Measurements from ENCODE around the gene CAMTA1.
"Not testable (repeated sequence)": the region's sequence is repeated elsewhere in the genome, so short reads cannot be mapped to it uniquely, and the experiment has no call there.

Gene CAMTA1

DNA sequence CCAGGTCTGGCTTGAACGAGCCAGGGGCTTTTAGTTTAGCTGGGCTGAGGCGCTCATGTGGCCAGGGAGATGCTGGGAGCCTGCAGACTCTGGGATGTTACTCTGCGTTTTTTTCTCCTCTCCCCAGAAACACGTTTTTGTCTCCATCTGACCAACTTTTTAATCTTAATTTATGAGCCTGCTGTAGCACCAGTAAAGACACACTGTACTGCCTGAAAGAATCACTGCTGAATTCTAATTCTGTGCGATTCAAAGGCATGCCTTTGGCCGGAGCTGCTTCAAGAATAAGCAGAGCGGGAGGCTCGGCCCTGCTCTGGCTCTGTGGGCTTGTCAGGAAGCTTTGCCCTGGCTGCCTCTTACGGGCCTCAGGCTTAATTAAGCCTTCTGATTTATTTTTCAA is 129.5 kb downstream of the CAMTA1 start:
- WGBS, 2 experiments (ENCODE audit: insufficient coverage in 2 of 2) = 87 to 93% methylated on average over 8 to 9 of the region's 9 CpGs
- Histone ChIP-seq H3K36me3 (ENCODE audit: control insufficient read depth, insufficient read depth, low read length) (no peaks in the 10 kb centered on the region), H3K9me3 (ENCODE audit: control insufficient read depth, low read length) (no peaks in the 10 kb centered on the region), H3K4me3 (ENCODE audit: extremely low read depth, insufficient read depth, low read length, poor library complexity, severe bottlenecking) (no peak overlapping the region), H3K27ac (ENCODE audit: low read depth, low read length, severe bottlenecking) (no peak overlapping the region), H3K4me1 (ENCODE audit: control insufficient read depth, insufficient read depth, low read length, poor library complexity, severe bottlenecking) (no peaks in the 10 kb centered on the region)

DNA sequence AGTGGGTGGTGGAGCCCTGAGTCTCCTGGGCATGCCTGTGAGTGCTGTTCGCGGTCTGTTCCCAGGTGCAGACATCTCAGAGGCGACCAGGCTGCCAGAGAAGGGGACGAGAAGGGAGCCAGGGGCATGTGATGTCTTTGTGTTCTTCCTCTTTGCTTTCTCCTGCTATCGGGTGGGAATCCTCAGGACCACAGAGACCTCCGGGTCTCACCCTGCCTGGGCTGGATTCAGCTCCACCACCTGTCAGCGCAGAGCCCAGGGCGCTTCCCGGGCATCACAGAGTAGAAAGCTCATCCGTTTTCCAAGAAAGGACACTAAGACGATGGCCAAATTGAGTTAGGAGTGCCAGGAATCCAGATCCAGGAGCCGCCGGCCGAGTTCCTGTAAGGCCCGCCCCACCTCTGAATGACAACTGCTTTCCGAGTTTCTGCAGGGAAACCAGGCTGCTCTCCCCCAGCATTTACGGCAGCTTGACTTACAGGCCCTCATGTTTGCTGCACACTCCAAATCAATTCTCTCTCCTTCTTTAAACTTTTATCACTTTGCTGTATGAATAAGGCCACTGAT is 130.8 kb downstream of the CAMTA1 start:
- H3K4me3 ChIP-seq (ENCODE audit: extremely low read depth, insufficient read depth, low read length, poor library complexity, severe bottlenecking) = no peak overlapping the region
- H3K9me3 ChIP-seq (ENCODE audit: control insufficient read depth, low read length) = peaks cover 5% of the 10 kb centered on the region
- no peaks in the 10 kb centered on the region for H3K4me1 ChIP-seq (ENCODE audit: control insufficient read depth, insufficient read depth, low read length, poor library complexity, severe bottlenecking)
- 87 to 92% methylated on average over 13 to 17 of the region's 17 CpGs for WGBS, 2 experiments (ENCODE audit: insufficient coverage in 2 of 2)
- H3K27ac ChIP-seq (ENCODE audit: low read depth, low read length, severe bottlenecking) = no peak overlapping the region
- H3K36me3 ChIP-seq (ENCODE audit: control insufficient read depth, insufficient read depth, low read length) = no peaks in the 10 kb centered on the region

DNA sequence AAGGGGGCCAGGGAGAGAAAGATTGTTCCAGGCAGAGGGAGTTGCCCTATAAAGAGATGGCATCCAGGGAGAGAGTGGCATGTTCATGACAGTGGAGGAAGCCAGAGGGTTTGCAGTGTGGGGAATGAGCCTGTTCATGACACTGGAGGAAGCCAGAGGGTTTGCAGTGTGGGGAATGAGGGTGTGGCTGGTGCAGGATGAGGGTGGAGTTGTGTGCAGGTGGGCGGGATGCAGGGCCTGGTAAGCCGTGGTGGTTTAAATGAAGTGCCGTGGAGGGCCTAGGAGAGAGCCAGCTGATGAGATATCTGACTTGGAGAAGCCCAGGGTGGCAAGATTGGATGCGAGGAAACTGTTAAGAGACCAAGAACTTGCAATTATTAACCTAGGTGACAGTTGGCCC is 131.8 kb downstream of the CAMTA1 start:
- H3K27ac ChIP-seq (ENCODE audit: low read depth, low read length, severe bottlenecking) = no peak overlapping the region
- H3K9me3 ChIP-seq (ENCODE audit: control insufficient read depth, low read length) = peaks cover 5% of the 10 kb centered on the region
- WGBS, 2 experiments (ENCODE audit: insufficient coverage in 2 of 2) = 90 to 93% methylated on average over 4 of the region's 4 CpGs
- no peaks in the 10 kb centered on the region for H3K4me1 ChIP-seq (ENCODE audit: control insufficient read depth, insufficient read depth, low read length, poor library complexity, severe bottlenecking)
- H3K36me3 ChIP-seq (ENCODE audit: control insufficient read depth, insufficient read depth, low read length) = no peaks in the 10 kb centered on the region
- H3K4me3 ChIP-seq (ENCODE audit: extremely low read depth, insufficient read depth, low read length, poor library complexity, severe bottlenecking) = no peak overlapping the region

DNA sequence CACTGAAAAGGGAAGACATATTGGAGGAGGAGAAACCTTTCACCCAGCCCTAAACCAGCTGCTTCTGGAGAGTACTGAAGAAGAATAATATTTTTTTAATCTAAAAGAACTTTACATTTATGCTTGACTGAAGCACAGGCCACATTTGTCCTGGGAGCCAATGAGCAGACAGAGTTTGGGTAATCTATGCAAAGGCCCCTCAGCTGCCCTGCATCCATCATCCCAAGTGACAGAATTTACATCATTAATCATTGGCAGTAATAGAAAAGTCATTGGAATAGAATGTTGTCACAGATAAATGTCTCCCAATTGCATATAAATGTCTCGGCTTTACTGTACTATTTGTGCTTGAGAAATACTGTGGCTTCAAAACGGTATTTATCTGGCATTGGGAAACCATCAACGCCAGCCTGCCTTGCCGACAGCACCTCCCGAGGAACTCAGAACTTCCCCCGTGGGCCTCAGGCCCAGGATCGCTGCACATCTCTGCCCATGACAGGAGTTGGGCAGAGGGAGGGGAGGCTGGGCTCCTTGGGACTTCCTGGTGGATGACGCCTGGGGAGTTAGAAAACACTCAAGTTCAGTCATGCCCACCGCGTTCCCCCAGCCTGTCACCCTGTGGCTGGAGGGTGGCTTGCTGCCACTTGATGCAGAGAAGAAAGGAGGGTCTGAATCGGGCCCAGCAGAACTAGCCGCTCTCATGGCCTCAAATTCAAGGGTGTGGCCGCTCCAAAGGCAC is 133.1 kb downstream of the CAMTA1 start:
- Histone ChIP-seq H3K4me3 (ENCODE audit: extremely low read depth, insufficient read depth, low read length, poor library complexity, severe bottlenecking) (no peak overlapping the region), H3K27ac (ENCODE audit: low read depth, low read length, severe bottlenecking) (no peak overlapping the region), H3K9me3 (ENCODE audit: control insufficient read depth, low read length) (peaks cover 5% of the 10 kb centered on the region), H3K36me3 (ENCODE audit: control insufficient read depth, insufficient read depth, low read length) (no peaks in the 10 kb centered on the region), H3K4me1 (ENCODE audit: control insufficient read depth, insufficient read depth, low read length, poor library complexity, severe bottlenecking) (no peaks in the 10 kb centered on the region)
- 95 to 96% methylated on average over 11 to 12 of the region's 13 CpGs for WGBS, 2 experiments (ENCODE audit: insufficient coverage in 2 of 2)

DNA sequence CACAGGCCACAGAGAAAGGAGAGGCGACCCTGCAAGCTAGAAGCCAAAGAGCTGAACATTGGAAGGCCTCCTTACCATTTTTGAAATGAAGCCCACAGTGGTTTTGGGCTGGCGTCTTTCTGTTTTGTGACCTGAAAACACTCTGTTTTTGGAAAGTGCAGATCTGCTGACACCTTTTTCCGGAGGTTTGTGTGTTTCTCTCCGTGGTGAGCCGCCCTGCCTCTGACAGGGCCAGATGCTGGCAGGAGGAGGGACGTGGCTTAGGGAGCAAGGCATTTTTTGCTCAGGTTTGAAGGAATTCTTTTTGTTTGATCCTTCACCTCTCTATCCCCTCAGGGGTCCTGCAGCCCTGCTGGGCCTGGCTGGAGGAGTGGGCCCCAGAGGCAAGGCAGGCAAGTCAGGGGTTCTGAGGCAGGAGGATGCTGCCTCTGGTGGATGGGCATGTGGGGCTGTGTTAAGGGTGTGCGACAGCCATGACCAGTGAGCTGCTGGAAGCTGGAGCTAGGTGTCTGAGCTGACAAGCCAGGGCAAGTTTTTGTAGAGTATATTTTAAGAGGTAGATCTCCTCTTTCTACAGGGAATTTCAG is 133.8 kb downstream of the CAMTA1 start:
- no peak overlapping the region for H3K27ac ChIP-seq (ENCODE audit: low read depth, low read length, severe bottlenecking)
- H3K9me3 ChIP-seq (ENCODE audit: control insufficient read depth, low read length) = peaks cover 5% of the 10 kb centered on the region
- WGBS, 2 experiments (ENCODE audit: insufficient coverage in 2 of 2) = 88 to 91% methylated on average over 4 to 5 of the region's 7 CpGs
- H3K4me1 ChIP-seq (ENCODE audit: control insufficient read depth, insufficient read depth, low read length, poor library complexity, severe bottlenecking) = no peaks in the 10 kb centered on the region
- H3K36me3 ChIP-seq (ENCODE audit: control insufficient read depth, insufficient read depth, low read length) = no peaks in the 10 kb centered on the region
- H3K4me3 ChIP-seq (ENCODE audit: extremely low read depth, insufficient read depth, low read length, poor library complexity, severe bottlenecking) = no peak overlapping the region

DNA sequence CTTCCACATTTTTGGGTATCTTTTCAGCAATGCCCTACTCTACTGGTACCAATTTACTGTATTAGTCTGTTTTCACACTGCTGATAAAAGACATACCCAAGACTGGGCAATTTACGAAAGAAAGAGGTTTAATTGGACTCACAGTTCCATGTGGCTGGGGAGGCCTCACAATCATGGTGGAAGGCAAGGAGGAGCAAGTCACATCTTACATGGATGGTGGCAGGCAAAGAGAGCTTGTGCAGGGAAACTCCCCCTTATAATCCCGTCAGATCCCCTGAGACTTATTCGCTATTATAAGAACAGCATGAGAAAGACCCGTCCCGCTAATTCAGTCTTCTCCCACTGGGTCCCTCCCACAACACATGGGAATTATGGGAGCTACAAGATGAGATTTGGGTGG is 136.3 kb downstream of the CAMTA1 start:
- WGBS, 2 experiments (ENCODE audit: insufficient coverage in 2 of 2) = 80 to 100% methylated on average over 1 to 2 of the region's 5 CpGs

DNA sequence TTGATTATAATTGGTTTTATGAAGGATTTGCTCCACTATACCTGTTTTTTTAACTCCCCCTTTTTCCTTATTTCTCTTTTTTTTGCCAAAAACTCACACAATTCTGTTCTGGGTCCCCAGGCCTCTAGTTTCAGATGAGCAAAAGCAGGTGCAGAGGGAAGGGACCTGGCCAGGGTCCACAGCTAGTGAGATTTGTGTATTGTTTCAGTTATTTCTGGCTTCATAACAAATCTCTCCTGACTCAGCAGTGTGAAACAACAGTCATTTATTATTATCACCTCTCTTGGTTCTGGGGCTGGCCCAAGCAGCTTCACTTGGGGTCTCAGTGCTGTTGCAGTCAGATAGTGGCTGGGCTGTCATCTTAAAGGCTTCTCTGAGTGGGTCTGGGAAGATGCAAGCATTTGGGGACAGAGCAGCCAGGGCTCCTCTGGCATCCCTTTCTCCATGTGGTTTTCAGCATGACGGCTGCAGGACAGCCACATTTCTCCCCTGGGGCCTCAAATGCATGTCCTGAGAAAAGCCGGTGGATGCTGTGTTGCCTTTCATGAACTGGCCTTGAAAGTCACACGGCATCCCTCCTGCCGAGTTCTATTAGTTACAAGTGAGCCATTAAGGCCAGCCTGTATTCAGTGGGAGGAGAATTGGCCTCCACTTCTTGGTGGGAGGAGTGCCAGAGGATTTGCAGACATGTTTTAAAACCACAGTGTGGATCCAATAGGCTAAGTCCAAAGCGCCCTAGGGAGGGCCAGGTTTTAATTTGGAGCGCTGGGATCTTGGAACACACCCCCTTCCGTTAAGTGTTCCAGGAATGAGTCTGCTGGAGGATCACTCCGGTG is 137.1 kb downstream of the CAMTA1 start:
- Histone ChIP-seq H3K4me3 (ENCODE audit: extremely low read depth, insufficient read depth, low read length, poor library complexity, severe bottlenecking) (no peak overlapping the region), H3K27ac (ENCODE audit: low read depth, low read length, severe bottlenecking) (no peak overlapping the region), H3K36me3 (ENCODE audit: control insufficient read depth, insufficient read depth, low read length) (no peaks in the 10 kb centered on the region), H3K9me3 (ENCODE audit: control insufficient read depth, low read length) (peaks cover 5% of the 10 kb centered on the region), H3K4me1 (ENCODE audit: control insufficient read depth, insufficient read depth, low read length, poor library complexity, severe bottlenecking) (no peaks in the 10 kb centered on the region)
- 53 to 63% methylated on average over 7 to 8 of the region's 8 CpGs for WGBS, 2 experiments (ENCODE audit: insufficient coverage in 2 of 2)

More for the DNA sequence above, 136.3 kb downstream of the CAMTA1 start:
- not testable (repeated sequence) for H3K4me3 ChIP-seq (ENCODE audit: extremely low read depth, insufficient read depth, low read length, poor library complexity, severe bottlenecking); H3K27ac ChIP-seq (ENCODE audit: low read depth, low read length, severe bottlenecking); H3K36me3 ChIP-seq (ENCODE audit: control insufficient read depth, insufficient read depth, low read length); H3K9me3 ChIP-seq (ENCODE audit: control insufficient read depth, low read length); H3K4me1 ChIP-seq (ENCODE audit: control insufficient read depth, insufficient read depth, low read length, poor library complexity, severe bottlenecking)

DNA sequence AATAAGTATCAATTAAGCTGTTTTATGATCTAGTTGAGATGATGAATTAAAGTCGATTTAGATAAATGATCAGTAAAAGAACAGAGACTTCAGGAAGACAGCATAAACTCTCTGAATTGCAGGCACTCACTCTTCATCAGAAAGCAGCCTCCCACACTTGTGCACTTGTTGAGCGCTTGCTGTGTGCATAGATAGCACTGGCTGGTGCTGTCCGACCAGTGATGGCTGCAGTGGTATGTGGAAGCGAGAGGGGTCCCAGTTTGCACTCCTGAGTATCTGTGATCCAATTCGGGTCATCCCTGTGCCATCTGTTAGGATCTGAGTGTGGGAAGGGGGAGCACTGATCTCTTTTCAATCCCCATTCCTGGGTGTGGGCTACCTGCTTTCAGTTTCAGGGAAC is 137.8 kb downstream of the CAMTA1 start:
- peaks cover 5% of the 10 kb centered on the region for H3K9me3 ChIP-seq (ENCODE audit: control insufficient read depth, low read length)
- no peak overlapping the region for H3K27ac ChIP-seq (ENCODE audit: low read depth, low read length, severe bottlenecking)
- no peaks in the 10 kb centered on the region for H3K36me3 ChIP-seq (ENCODE audit: control insufficient read depth, insufficient read depth, low read length)
- H3K4me3 ChIP-seq (ENCODE audit: extremely low read depth, insufficient read depth, low read length, poor library complexity, severe bottlenecking) = no peak overlapping the region
- H3K4me1 ChIP-seq (ENCODE audit: control insufficient read depth, insufficient read depth, low read length, poor library complexity, severe bottlenecking) = no peaks in the 10 kb centered on the region
- WGBS, 2 experiments (ENCODE audit: insufficient coverage in 2 of 2) = 63 to 89% methylated on average over 2 to 5 of the region's 5 CpGs

DNA sequence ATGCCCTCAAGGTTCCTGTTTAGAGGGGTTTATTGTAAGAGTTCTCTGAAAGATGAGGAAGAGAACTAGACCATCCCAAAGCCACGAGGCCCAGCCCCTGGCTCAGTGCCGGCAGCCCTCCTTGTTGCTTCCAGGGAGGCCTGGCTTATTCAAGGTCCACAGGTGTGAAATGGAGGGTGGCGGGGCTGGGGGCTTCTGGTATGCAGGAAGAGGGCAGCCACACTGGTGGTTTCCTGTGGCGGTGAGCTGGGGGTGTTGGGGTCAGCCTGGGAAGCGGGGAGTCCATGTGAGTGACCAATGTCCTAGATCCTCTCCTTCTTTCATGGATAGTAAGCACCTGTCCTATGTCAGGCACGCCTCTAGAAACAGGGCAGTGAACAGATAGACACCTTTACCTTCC is 138.2 kb downstream of the CAMTA1 start:
- Histone ChIP-seq H3K36me3 (ENCODE audit: control insufficient read depth, insufficient read depth, low read length) (no peaks in the 10 kb centered on the region), H3K4me1 (ENCODE audit: control insufficient read depth, insufficient read depth, low read length, poor library complexity, severe bottlenecking) (no peaks in the 10 kb centered on the region), H3K4me3 (ENCODE audit: extremely low read depth, insufficient read depth, low read length, poor library complexity, severe bottlenecking) (no peak overlapping the region), H3K27ac (ENCODE audit: low read depth, low read length, severe bottlenecking) (no peak overlapping the region), H3K9me3 (ENCODE audit: control insufficient read depth, low read length) (peaks cover 5% of the 10 kb centered on the region)
- 81 to 93% methylated on average over 3 to 6 of the region's 6 CpGs for WGBS, 2 experiments (ENCODE audit: insufficient coverage in 2 of 2)

DNA sequence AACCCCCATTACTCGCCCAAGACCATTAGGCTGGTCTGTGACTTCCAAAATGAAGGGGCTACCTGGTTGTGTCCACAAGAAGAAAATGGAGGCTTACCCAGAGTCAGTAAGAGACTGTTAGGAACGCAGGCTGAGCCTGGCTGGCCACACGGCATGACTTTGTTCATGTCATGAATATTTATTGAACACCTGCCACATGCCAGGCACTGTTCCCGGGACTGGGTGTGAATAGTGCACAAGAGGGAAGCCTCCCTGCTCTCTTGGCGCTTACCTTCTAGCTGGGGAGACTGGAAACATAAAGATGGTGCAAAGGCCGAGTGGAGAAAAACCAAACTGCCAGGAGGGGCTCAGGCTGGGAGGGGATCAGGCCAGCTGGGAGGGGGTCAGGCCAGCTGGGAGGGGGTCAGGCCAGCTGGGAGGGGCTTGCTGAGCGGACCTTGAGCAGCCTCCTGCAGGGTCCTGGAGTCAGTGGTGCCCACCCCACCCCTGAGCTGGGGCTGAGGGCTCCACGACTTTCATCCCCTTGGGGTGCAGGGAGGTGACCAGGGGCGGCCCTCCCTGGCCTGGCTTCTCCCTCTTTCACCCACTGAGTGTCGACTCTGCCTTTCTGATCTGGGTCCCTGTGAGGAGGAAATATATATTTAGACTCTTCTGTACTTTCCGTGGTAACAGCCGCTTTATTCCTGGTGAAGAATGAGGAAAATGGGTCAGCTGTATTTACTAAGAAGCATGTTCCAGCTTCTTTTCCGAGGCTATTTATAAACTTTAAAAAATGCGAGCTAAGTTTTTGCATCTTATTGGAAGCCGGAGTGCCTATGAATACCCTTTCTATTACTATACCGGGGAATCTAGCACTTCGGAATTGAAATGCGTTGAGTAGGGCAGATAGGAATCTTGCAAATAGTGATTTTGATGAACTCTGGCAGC is 139.0 kb downstream of the CAMTA1 start:
- no peak overlapping the region for H3K4me3 ChIP-seq (ENCODE audit: extremely low read depth, insufficient read depth, low read length, poor library complexity, severe bottlenecking)
- no peaks in the 10 kb centered on the region for H3K36me3 ChIP-seq (ENCODE audit: control insufficient read depth, insufficient read depth, low read length)
- H3K4me1 ChIP-seq (ENCODE audit: control insufficient read depth, insufficient read depth, low read length, poor library complexity, severe bottlenecking) = no peaks in the 10 kb centered on the region
- peaks cover 5% of the 10 kb centered on the region for H3K9me3 ChIP-seq (ENCODE audit: control insufficient read depth, low read length)
- WGBS, 2 experiments (ENCODE audit: insufficient coverage in 2 of 2) = 88 to 92% methylated on average over 11 of the region's 18 CpGs
- H3K27ac ChIP-seq (ENCODE audit: low read depth, low read length, severe bottlenecking) = no peak overlapping the region
